ENCODE data around the gene VMP1. TPM values are rescaled to one million over a fixed set of nuclear protein-coding genes. Genes with fewer than 3 reads are reported as not detected.

Gene VMP1
- total RNA-seq, 1 experiment from 2014 or later = 107 TPM

DNA sequence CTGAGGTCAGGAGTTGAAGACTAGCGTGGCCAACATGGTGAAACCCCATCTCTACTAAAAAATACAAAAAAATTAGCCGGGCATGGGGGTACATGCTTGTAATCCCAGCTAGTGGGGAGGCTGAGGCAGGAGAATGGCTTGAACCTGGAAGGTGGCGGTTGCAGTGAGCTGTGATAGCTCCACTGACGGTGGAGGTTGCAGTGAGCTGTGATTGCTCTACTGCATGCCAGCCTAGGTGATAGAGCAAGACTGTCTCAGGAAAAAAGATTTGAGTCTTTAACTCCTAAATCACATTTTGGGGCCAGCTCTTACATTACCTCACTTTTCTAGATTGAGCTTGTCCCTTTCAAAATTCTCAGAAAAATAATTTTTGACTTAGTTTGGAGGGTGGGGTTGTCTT is 15.2 kb downstream of the VMP1 start:
- Histone ChIP-seq H3K27ac (ENCODE audit: low read depth, low read length, poor library complexity, severe bottlenecking) (no peak overlapping the region), H3K4me1 (ENCODE audit: insufficient read depth, low read length, poor library complexity, severe bottlenecking) (peaks cover 9% of the 10 kb centered on the region), H3K9me3 (ENCODE audit: low read depth, low read length, poor library complexity, severe bottlenecking) (no peaks in the 10 kb centered on the region), H3K4me3 (ENCODE audit: low read depth, low read length, poor library complexity, severe bottlenecking) (no peak overlapping the region), H3K27me3 (replicated peaks; ENCODE audit: insufficient read depth, low read depth, low read length, poor library complexity) (no peaks in the 10 kb centered on the region), H3K36me3 (ENCODE audit: insufficient read depth, low read length, poor library complexity, severe bottlenecking) (no peaks in the 10 kb centered on the region)
- ChIA-PET CTCF (no interaction called here), POLR2A (ENCODE audit: low non-redundant PET) (no interaction called here)
- no peak for TF ChIP-seq EZH2 (IDR thresholded peaks at IDR 0.05; ENCODE audit: borderline replicate concordance, low read depth, low read length, poor library complexity, severe bottlenecking)
- TF ChIP-seq, protein P1, sequence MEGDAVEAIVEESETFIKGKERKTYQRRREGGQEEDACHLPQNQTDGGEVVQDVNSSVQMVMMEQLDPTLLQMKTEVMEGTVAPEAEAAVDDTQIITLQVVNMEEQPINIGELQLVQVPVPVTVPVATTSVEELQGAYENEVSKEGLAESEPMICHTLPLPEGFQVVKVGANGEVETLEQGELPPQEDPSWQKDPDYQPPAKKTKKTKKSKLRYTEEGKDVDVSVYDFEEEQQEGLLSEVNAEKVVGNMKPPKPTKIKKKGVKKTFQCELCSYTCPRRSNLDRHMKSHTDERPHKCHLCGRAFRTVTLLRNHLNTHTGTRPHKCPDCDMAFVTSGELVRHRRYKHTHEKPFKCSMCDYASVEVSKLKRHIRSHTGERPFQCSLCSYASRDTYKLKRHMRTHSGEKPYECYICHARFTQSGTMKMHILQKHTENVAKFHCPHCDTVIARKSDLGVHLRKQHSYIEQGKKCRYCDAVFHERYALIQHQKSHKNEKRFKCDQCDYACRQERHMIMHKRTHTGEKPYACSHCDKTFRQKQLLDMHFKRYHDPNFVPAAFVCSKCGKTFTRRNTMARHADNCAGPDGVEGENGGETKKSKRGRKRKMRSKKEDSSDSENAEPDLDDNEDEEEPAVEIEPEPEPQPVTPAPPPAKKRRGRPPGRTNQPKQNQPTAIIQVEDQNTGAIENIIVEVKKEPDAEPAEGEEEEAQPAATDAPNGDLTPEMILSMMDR (conservative IDR thresholded peaks at IDR 0.05; ENCODE audit: low read depth, low read length) = no peak
- BruUV-seq (replicated peaks) = no TSS peak
- intact Hi-C loops (cut with micrococcal nuclease; ENCODE audit: unreplicated experiment) = no loop called here
- no peak for DNase-seq (ENCODE audit: low spot score)

DNA sequence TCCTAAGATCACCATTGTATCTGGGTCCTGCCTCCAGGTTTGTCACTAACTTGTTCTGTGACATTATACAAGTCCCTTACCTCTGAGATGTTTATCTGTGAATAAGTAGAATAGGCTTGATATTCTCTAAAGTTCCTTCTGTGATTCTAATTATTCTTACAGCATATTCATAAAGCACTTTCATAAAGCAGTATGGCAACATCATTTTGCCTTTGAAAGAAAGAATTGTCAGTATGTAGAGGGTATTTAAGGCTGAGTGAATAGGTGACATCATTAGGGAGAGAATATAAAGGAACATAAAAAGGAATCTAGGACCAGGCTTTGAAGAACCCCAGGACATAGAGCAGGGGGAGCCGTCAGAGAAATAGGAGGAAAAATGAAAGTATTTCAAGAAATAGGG is 15.6 kb downstream of the VMP1 start:
- no peak for DNase-seq (ENCODE audit: low spot score)
- BruUV-seq (replicated peaks) = no TSS peak
- H3K4me1 ChIP-seq (ENCODE audit: insufficient read depth, low read length, poor library complexity, severe bottlenecking) = peaks cover 12% of the 10 kb centered on the region
- no peaks in the 10 kb centered on the region for H3K27me3 ChIP-seq (replicated peaks; ENCODE audit: insufficient read depth, low read depth, low read length, poor library complexity)
- H3K9me3 ChIP-seq (ENCODE audit: low read depth, low read length, poor library complexity, severe bottlenecking) = no peaks in the 10 kb centered on the region
- H3K27ac ChIP-seq (ENCODE audit: low read depth, low read length, poor library complexity, severe bottlenecking) = no peak overlapping the region
- CTCF ChIA-PET = no interaction called here
- no peaks in the 10 kb centered on the region for H3K36me3 ChIP-seq (ENCODE audit: insufficient read depth, low read length, poor library complexity, severe bottlenecking)
- intact Hi-C loops (cut with micrococcal nuclease; ENCODE audit: unreplicated experiment) = no loop called here
- POLR2A ChIA-PET (ENCODE audit: low non-redundant PET) = no interaction called here
- TF ChIP-seq EZH2 (IDR thresholded peaks at IDR 0.05; ENCODE audit: borderline replicate concordance, low read depth, low read length, poor library complexity, severe bottlenecking) = no peak
- TF ChIP-seq, protein P1 (conservative IDR thresholded peaks at IDR 0.05; ENCODE audit: low read depth, low read length) = no peak
- H3K4me3 ChIP-seq (ENCODE audit: low read depth, low read length, poor library complexity, severe bottlenecking) = no peak overlapping the region

DNA sequence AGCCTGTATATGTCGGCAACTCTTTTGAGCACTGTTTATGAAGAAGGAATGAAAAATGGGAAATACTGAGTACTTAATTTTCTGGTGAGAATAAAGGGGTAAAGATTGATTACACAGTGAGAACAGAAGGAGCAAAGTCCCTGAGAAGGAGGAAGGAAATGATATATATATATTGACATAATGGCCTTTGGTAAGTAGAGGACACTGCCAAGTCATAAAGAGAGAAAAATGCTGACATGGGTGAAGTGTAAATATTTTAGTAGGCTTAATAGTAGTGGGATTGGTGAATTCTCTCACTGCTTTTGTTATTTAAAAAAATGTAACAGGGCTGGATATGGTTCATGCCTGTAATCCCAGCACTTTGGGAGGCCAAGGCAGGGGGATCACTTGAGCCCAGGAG is 16.2 kb downstream of the VMP1 start:
- intact Hi-C loops (cut with micrococcal nuclease; ENCODE audit: unreplicated experiment) = no loop called here
- H3K4me3 ChIP-seq (ENCODE audit: low read depth, low read length, poor library complexity, severe bottlenecking) = no peak overlapping the region
- no peak for TF ChIP-seq EZH2 (IDR thresholded peaks at IDR 0.05; ENCODE audit: borderline replicate concordance, low read depth, low read length, poor library complexity, severe bottlenecking)
- TF ChIP-seq, protein P1 (conservative IDR thresholded peaks at IDR 0.05; ENCODE audit: low read depth, low read length) = no peak
- POLR2A ChIA-PET (ENCODE audit: low non-redundant PET) = no interaction called here
- no peaks in the 10 kb centered on the region for H3K9me3 ChIP-seq (ENCODE audit: low read depth, low read length, poor library complexity, severe bottlenecking)
- no peak overlapping the region for H3K27ac ChIP-seq (ENCODE audit: low read depth, low read length, poor library complexity, severe bottlenecking)
- H3K27me3 ChIP-seq (replicated peaks; ENCODE audit: insufficient read depth, low read depth, low read length, poor library complexity) = no peaks in the 10 kb centered on the region
- H3K4me1 ChIP-seq (ENCODE audit: insufficient read depth, low read length, poor library complexity, severe bottlenecking) = peaks cover 12% of the 10 kb centered on the region
- CTCF ChIA-PET = no interaction called here
- BruUV-seq (replicated peaks) = no TSS peak
- DNase-seq (ENCODE audit: low spot score) = no peak
- H3K36me3 ChIP-seq (ENCODE audit: insufficient read depth, low read length, poor library complexity, severe bottlenecking) = no peaks in the 10 kb centered on the region

All from A673 (cell line).